ENCODE results near the gene FAM43A. TPM values are rescaled to one million over a fixed set of nuclear protein-coding genes. Genes with fewer than 3 reads are reported as not detected.

The FAM43A gene
- total and polyA plus RNA-seq, 2 of the 8 experiments (the other 6 are each of a cell fraction or from before 2014, with no cell fraction given) = 2.3 to 2.6 TPM

DNA sequence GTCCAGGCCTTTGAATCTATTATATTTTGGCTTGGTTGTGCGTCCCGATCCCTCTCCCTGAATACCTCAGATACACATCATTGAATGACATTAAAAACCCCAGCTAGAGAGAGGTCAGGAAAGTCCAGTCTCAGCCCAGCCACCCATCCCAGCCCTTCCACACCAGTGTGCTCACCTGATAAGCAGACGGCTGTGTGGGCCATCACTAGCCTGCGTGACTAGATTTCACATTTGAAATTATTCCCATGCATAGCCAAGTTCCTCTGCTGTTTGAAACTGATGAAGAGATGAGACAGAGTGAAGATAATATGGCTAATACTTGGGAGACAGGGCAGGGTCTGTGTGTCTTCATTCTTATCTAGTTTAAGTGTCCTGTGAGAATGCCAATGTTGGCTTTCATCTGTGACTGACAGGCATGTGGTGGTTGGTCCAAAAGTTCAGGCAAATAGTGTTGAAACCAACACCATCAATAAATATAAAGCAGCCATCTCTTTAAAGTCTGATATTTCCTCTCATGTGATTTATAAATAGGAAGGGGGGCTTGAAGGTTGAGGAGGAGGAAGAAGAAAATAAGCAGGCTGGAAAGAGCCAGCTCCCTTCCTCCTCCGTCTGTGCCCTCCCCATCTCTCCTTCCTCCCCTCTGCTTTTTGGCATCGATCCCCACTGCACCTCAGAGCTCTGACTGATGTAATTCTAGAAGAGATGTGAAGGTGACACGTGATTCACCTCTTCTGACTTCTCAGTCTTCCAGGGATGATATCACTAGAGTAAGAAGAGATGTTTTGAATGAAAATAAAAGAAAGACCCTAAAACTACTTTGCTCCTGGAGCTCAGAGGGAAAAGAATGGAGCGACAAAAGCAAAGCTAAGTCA lies 5.1 kb downstream of the FAM43A start:
- Histone ChIP-seq H2BK12ac (ENCODE audit: low read depth, low read length) (no peak overlapping the region), H3K56ac (replicated peaks; ENCODE audit: insufficient read length, low read depth, low read length) (no peak overlapping the region), H3K18ac (ENCODE audit: extremely low read depth, low read length) (no peak overlapping the region), H3K36me3 (ENCODE audit: control insufficient read depth in 2 of 4, insufficient read depth in 4 of 4, low read length in 3 of 4) (no peaks in the 10 kb centered on the region), H2BK15ac (ENCODE audit: low read length) (no peak overlapping the region), H3K9me3 (ENCODE audit: insufficient read depth in 2 of 2, low read depth in 1 of 2, low read length in 1 of 2) (no peaks in the 10 kb centered on the region), H2BK5ac (ENCODE audit: low read depth, low read length) (no peak overlapping the region), H2BK20ac (ENCODE audit: low read length) (no peak overlapping the region), H3K4ac (replicated peaks; ENCODE audit: insufficient read length, low read depth, low read length) (no peak overlapping the region), H3K23me2 (ENCODE audit: low read depth, low read length) (peaks cover 21% of the 10 kb centered on the region; the same call in 1 of the 2 replicates), H2BK120ac (replicated peaks; ENCODE audit: low read depth, low read length) (no peak overlapping the region), H2AK5ac (ENCODE audit: low read depth, low read length) (no peak overlapping the region), H4K8ac (ENCODE audit: extremely low read depth, insufficient read depth, low read length) (no peak overlapping the region), H3K9ac (replicated peaks in 1 of 4; ENCODE audit: extremely low read depth in 1 of 4, low read depth in 3 of 4, low read length in 3 of 4) (no peak overlapping the region), H3K27ac (ENCODE audit: low read depth, low read length) (no peak overlapping the region), H4K20me1 (replicated peaks in 1 of 2; ENCODE audit: control insufficient read depth in 1 of 2, insufficient read depth in 2 of 2, low read length in 2 of 2) (peaks cover 0 to 5% of the 10 kb centered on the region in 2 experiments), H3K23ac (ENCODE audit: insufficient read length) (no peak overlapping the region), H4K5ac (ENCODE audit: insufficient read length, low read depth, low read length) (no peak overlapping the region), H2AFZ (ENCODE audit: low read length) (no peak overlapping the region), H3K4me1 (replicated peaks in 1 of 4; ENCODE audit: control insufficient read depth in 3 of 4, insufficient read depth in 4 of 4, low read length in 3 of 4) (peaks cover 0 to 15% (median 12%) of the 10 kb centered on the region in 4 experiments; a peak in 6 of 7 replicates), H3K79me2 (ENCODE audit: control insufficient read depth in 1 of 2, insufficient read depth in 2 of 2, low read length in 2 of 2) (no peaks in the 10 kb centered on the region), H3K4me2 (ENCODE audit: insufficient read depth in 1 of 2, low read depth in 2 of 2, low read length in 2 of 2) (no peak overlapping the region), H3K14ac (ENCODE audit: insufficient read length) (no peak overlapping the region), H4K91ac (replicated peaks; ENCODE audit: insufficient read length, low read length) (no peak overlapping the region), H3K79me1 (ENCODE audit: low read depth, low read length) (no peaks in the 10 kb centered on the region), H3K4me3 (ENCODE audit: extremely low read depth in 1 of 4, insufficient read depth in 2 of 4, low read depth in 3 of 4, low read length in 4 of 4) (no peak overlapping the region), H3K27me3 (replicated peaks in 1 of 4; ENCODE audit: control insufficient read depth in 3 of 4, extremely low read depth in 1 of 4, insufficient read depth in 3 of 4, low read length in 3 of 4) (peaks cover 5 to 19% (median 16%) of the 10 kb centered on the region in 4 experiments; a peak in 6 of 7 replicates)
- CTCF ChIA-PET (ENCODE audit: partially characterized antibody) = interaction anchor here (0.6 to 1.4 kb wide), 10 partner anchors 14 to 416 kb away, joined by 3 read pairs; no protein-coding TSS in a partner anchor
- POLR2A ChIA-PET (ENCODE audit: partially characterized antibody) = no interaction called here
- 77% methylated on average over 8 of the region's 8 CpGs; no CpG with 5 or more reads in 1 of the 2 experiments for WGBS, 2 experiments (ENCODE audit: extremely low coverage in 1 of 2, insufficient coverage in 1 of 2, insufficient read length in 1 of 2, insufficient replicate concordance in 2 of 2, low coverage in 1 of 2, low lambda C conversion rate in 2 of 2, missing lambda C conversion rate in 1 of 2)
- DNase-seq (ENCODE audit: low read depth in 1 of 2, low spot score in 2 of 2) (no peak), FAIRE-seq (no peak)
- TF ChIP-seq CEBPB (IDR thresholded peaks at IDR 0.05; ENCODE audit: low read depth, low read length) = no peak
